WI38 (cell line): ENCODE measurements around the gene TTLL11.
A peak's percentile ranks its signal among the peaks of the same experiment; 100 is the strongest.

Source experiments
- H3K4me3 ChIP-seq: 2 replicates; pipeline ENCODE4 v1.5.1; 2011; ENCODE audit warnings: low read depth, mild to moderate bottlenecking, control low read depth, low read length
- TF ChIP-seq, protein P1 (sequence below): IDR thresholded peaks from 2 replicates; pipeline ENCODE4 v1.5.1; 2012; ENCODE audit warnings: low read depth, mild to moderate bottlenecking, control low read depth, low read length

The TTLL11 gene

DNA sequence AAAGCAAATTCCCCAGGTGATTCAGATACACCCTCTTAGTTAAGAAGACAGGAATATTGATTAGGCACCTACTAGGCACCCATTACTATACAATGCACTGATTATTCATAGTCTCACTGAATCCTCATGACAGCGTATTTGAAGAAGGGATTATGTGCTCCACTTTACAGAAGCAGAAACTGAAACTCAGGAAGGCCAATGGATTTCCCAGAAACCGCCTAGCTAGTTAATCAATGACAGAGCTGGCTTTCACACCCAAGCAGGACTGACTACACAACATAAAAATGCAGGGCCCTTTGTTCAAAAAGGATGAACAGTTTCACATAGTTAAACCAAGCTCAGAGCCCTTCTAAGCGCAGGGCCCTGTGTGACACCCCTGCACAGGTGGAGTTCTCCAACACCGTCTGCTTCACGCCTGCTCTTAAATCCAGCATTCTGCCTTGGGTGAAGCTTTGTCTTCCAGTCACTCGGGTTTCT, 117.3 kb downstream of the TTLL11 start:
- H3K4me3 ChIP-seq = no peak overlapping the region
- TF ChIP-seq, protein P1, sequence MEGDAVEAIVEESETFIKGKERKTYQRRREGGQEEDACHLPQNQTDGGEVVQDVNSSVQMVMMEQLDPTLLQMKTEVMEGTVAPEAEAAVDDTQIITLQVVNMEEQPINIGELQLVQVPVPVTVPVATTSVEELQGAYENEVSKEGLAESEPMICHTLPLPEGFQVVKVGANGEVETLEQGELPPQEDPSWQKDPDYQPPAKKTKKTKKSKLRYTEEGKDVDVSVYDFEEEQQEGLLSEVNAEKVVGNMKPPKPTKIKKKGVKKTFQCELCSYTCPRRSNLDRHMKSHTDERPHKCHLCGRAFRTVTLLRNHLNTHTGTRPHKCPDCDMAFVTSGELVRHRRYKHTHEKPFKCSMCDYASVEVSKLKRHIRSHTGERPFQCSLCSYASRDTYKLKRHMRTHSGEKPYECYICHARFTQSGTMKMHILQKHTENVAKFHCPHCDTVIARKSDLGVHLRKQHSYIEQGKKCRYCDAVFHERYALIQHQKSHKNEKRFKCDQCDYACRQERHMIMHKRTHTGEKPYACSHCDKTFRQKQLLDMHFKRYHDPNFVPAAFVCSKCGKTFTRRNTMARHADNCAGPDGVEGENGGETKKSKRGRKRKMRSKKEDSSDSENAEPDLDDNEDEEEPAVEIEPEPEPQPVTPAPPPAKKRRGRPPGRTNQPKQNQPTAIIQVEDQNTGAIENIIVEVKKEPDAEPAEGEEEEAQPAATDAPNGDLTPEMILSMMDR = no peak

DNA sequence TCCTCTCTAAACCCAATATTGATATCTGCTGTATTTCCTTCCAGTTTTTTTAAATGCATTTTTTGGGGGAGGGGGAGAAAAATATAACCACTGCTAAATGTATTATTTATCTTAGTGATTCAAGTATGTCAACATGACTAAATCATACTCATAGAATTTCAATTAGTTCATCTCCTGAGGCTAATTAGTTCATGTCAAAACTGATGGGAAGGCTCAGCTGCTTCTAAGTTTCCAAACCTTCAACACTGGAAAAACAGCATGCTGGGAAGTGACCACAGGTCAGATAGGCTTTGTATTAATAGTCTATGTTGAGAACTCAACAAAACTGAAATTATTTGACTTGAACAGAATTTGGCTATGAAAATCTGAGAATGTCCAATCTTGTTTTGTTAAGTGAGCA, 118.7 kb downstream of the TTLL11 start:
- H3K4me3 ChIP-seq = no peak overlapping the region
- TF ChIP-seq, protein P1 = no peak

DNA sequence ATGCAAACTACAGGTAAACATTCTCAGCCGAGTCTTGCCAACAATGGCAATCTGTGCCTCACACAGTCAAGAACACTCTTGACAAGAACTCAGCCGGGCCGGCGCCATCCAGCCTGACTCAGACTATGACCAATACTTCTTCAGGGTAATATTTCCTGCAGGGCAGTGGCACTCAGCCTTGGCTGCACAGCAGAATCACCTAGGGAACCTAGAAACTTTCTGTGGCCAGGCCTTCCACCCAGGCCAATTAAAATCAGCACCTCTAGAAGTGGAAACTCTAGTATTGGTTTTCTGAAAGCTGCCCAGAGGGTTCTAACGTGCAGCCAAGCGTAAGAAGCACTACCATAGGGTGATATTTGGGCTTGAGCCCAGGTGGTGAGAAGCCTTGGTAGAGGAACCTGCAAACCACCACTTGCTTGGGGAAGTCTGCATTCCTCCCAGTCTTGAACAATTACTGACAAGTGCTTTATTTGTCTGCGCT, 120.6 kb downstream of the TTLL11 start:
- H3K4me3 ChIP-seq = no peak overlapping the region
- TF ChIP-seq, protein P1 = no peak

DNA sequence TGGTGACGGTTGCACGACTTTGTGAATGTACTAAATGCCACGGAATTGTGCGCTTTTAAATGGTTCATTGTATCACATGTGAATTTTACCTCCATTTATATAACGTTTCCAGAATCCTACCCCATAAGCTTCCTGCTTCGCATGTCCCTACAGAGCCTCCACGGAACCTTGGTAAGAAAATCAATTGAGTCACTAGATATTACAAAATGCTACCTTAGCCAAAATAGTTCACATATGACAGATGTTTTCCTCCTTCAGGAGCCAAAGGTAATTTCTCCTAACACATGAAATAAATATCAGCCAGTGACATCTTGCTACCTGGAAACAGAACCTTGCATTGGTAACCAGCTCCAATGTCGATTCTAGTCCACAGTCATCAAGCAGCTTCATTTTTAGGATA, 125.1 kb downstream of the TTLL11 start:
- H3K4me3 ChIP-seq = no peak overlapping the region
- TF ChIP-seq, protein P1 = no peak

DNA sequence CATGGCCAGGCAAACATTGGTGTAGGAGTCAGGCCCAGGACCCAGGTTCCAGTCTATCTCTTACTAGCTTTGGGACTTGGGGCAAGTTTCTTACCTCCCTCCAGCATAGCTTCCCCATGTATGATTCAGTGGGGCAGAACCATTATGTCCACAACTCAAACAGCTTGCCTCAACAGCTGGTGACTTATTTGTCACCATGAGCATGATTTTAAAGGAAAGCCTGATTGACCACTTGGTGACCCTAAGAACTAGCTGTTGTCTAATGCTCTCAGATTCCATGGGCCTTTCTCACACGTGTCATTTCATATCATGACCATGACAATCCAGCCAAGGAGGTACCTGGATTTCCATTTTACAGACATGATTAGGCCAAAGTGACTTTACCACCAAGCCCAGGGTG, 126.4 kb downstream of the TTLL11 start:
- TF ChIP-seq, protein P1 = no peak
- H3K4me3 ChIP-seq = no peak overlapping the region

DNA sequence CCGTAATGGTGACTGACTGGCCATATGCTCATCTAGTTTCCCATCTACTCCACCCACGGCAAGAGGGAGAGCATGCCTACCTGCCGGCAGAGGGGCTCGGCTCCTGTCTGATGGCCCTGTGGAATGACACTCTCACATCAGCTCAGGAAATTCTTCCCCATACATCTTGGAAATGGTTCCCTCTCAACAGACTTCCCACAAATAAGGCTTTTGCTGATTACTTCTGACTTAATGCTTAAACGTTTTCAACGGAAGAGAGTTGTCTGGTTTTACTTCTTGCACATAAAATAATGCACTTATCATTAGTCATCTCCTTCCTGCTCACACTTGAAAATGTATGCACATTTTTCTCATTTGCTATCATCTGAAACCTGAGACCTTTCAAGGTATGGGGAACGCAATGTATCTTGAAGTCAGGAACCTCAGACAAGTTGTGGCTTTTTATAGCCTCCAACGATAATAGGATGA, 129.5 kb downstream of the TTLL11 start:
- H3K4me3 ChIP-seq = peak overlapping the region; percentile 27
- TF ChIP-seq, protein P1 = no peak

DNA sequence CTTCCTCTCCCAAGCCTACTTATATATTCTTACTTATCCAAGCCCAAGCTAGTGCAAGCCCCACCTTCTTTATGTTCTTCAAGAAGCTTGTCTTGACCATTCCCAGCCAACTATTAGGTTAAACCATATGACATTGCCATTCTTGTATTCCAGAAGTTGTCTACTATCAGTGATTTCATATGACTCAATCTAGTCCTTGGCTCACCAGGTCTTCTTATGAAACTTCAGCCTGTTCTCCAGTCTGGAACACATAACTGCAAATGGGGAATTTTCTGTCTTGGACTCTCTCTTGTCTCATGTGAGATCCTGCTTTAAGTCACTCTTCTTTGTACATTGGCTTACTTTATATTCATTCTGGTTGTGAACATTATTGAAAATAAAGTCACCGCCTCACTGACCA, 130.7 kb downstream of the TTLL11 start:
- no peak overlapping the region for H3K4me3 ChIP-seq
- TF ChIP-seq, protein P1 = no peak
